SK-MEL-5 (cell line): ENCODE data around the gene FASTK. TPM values are rescaled to one million over a fixed set of nuclear protein-coding genes. Genes with fewer than 3 reads are reported as not detected.

Experiments
- DNase-seq: peaks from one replicate; pipeline ENCODE4 v3.0.0-alpha.2; 2016; ENCODE audit warnings: low read depth, low spot score
- in situ Hi-C: cut with HindIII; loops from 2 replicates; pipeline ENCODE4 v1.10.0; 2016; ENCODE audit warnings: low sequenced_read_pairs, high pct_unique_total_duplicates, low pct_unique_long_range_greater_than_20kb
- total RNA-seq: library from RNA; depleted of rRNA; stranded (reverse); fragments of >200 nt; shearing (Covaris generic); gene quantifications from 2 replicates; pipeline ENCODE4 v1.2.3, GENCODE V29; 2014

FASTK gene
- total RNA-seq, 1 experiment from 2014 or later: 113 TPM

DNA sequence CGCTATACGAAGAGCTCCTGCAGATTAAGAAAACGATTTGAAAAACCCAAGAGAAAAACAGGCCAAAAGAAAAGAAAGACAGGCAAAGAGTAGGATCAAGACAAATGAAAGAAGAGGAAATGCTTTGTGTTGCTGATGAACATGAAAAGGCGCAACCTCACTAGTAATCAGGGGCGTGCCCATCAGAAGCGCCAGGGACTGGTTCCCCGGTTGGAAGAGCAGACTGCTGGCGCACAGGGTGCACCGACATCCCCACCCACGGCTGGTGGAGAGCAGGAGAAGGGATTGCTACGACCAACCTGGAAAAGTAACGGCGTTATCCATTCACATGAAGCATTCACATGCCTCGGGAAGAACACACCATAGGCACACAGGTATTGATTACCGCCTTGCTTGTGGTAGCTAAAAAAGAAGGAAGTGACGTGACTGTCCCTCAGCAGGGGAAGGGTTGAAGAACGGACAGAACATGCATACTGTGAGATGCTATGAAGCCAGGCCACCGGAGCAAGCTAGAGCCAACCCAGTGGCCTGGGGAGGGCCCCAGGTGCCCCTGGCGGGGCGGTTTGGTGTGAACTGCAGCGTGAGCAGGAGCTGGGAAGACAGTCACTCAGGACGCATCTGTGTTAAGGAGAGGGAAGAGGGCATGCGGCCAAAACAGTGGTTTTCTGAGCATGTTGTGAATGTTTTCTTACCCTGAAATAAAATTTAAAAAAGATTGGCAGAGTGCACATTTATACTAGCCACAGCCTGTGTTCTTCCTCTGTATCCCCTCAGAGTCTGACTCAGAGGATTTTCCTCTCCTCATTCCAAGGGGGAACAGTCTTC is 24.0 kb upstream of the FASTK start:
- in situ Hi-C loops: no loop called here
- no peak for DNase-seq

DNA sequence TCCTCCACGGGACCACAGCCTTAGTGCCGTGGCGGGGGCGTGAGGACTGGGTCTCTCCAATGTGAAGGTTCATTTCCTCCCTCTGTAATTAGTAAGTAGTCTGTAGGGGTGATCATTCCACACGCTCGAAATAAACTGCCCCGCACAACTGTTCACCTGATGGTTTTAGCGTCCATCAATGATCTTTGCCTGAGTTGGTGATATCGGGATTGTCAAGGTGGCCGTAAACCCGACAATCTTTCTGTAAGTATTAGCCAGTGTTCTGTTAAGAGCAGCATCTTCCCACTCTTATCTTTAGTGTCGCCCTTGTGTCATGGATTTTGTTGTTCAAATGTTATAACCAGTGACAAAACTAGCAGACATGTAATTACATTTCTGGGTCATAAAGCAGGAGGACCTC is 23.4 kb upstream of the FASTK start:
- in situ Hi-C loops: no loop called here
- no peak for DNase-seq

DNA sequence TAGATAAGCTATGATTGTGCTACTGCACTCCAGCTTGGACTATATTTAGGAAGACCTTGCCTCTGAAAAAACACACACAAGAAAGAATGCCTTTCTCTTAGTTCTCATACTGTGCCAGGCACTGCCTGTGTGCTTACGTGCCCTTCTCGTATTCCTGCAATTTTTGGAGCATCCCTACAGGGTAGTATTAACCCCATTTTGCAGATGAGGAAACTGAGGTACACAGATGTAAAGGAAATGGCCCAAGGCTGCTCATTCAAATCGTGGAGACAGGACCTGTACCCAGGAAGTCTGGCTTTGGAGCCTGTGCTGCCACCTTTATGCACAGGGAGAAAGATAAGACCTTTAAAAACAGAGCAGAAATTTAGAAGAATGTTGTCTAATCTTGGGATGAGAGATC is 22.4 kb upstream of the FASTK start:
- in situ Hi-C loops: no loop called here
- no peak for DNase-seq

DNA sequence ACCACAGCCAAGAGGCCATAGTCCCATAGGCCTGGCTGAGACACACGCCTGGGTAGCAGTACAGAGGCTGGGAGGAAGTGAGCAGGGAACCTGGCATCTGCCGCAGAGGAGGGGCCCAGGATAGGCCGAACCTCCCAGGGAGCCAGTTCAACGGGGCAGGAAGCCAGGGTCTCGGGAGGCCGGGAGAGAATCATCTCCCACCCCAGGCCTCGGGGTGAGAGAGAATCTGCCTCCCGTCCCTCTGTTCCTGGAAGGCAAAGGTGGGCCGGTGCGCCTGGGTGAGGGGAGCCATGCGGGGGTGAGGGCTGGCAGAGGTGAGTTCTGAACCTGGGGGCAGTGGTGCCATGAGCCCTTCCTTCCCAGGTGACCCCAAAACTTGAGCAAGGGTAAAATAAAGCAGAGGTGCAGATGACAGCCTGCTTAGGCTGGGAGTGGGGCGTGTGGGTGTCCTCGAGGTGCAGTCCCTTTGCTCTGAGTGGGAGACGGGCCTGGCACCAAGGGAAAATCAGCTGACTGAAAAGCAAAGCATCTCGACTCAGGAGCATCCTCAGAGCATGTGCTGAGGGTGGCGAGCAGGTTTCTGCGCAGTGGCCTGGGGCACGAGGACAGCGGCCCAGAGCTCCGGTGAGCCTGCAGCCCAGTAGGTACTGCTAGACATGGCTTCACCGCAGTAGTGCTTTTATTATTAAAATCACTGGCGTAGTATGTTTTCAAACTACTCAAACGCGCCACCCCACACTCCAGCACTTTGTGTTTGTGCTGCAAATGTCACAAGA is 21.2 kb upstream of the FASTK start:
- in situ Hi-C loops: no loop called here
- no peak for DNase-seq

DNA sequence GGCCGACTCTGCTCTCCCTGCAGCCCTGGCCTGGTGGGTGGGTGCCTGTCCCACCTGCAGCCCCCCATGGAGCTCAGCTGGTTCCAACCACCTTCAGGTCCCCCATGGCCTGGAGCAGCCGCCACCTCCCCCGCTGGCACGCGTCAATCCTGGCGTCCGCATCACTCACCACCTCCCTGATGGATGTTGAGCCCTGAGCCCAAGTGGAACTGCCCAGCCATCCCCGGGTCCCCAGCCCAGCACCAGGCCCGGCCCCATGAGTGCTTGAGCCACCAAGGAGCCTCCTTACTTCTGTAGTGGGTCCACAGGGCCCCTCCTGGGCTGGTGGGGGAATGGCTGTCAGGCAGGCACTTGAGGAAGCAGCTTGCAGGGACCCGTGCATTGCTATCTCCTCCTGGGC is 20.3 kb upstream of the FASTK start:
- in situ Hi-C loops: no loop called here
- DNase-seq: no peak

DNA sequence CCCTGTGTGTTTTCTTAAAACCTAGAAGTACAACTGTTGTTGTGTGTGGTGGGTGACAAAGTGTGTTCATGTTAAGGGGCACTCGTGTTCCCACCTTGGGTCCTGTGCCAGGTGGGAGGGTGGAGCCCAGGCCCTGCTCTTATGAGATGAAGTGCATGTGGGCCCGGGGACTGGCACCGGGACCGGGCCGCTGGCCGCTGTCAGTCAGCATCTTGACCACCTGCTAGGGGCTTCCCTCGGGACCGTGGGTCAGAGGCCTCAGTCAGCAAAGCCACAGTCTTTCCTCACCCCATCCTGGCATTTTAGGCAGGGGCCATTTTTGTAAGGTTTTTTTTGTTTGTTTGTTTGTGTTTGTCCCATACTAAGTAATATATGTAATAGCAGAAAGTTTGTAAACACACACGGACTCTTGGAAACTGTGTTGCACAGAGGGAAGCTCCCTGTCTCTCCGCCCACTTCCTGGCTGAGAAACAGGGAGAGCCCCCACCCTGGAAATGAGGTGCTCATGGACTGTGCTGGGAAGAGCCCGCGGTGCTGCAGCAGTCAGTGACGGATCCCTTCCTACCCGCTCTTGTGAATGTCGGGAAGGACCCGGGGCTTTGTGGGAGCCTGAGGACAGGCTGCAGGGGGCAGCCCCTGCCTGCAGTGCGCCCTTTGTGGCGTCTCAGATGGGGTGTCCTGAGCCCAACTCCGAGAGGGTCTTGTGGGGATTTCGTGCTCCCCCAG is 19.0 kb upstream of the FASTK start:
- DNase-seq: no peak
- in situ Hi-C loops: no loop called here

DNA sequence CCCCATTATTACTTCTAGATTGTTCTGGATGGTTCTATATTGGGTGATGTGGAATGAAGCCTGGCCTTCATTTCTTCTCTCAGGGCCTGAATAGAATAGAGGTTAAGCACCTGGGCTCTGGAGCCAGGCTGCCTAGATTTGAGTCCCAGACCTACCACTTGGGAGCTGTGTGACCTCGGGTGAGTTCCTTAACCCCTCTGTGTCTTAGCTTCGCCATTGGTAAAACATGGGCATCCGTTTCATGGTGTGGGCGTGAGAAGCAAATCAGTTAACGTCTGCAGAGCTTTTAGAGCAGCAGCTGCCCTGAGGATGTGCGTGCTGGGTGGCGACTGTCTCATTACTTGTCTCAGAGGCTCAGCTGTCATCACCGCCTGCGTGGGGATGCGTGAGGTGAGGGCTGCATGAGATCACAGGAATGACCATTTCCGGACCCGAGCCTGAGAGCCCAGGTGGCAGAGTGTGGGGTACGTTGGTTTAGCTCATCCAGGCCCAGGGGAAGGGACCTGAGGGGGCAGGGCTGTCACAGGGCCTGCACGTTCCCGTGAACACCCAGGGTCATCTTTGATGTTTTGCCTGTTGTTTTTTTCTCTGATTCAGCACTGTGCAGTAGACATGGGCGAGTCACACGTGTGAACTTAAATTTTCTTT is 15.3 kb upstream of the FASTK start:
- in situ Hi-C loops: no loop called here
- DNase-seq: no peak

DNA sequence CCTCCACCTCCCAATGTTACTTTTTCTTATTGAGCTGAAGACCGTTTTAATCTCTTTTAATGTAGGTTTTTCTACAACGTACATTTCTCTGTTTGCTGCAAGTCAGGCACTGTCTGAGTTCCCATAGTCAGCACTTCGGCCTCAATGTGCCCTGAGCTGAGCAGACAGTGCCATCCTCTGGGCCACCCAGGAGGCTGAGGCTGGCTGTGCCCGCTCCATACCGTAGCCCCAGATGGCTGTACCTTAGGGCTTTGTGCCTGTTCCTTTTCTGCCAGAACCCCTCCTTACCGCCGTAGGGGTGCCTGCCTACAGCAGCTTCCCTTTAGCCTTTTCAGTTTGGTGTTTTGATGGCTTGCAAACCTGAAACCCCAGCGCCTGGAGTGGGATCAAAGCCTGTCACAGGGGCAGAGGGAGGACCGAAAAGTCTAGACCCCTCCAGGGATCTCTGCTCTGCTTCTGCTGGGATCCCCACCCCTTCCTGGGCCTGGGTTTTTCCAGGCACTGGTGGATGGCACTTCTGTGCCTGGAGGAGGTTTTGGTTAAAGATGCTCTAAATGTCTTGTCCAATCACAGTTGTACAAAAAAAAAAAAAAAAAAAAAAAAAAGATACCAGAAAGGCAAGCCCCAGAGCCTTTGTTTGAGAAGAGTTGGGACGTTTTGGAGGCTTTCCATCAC is 14.7 kb upstream of the FASTK start:
- DNase-seq: no peak
- in situ Hi-C loops: no loop called here

DNA sequence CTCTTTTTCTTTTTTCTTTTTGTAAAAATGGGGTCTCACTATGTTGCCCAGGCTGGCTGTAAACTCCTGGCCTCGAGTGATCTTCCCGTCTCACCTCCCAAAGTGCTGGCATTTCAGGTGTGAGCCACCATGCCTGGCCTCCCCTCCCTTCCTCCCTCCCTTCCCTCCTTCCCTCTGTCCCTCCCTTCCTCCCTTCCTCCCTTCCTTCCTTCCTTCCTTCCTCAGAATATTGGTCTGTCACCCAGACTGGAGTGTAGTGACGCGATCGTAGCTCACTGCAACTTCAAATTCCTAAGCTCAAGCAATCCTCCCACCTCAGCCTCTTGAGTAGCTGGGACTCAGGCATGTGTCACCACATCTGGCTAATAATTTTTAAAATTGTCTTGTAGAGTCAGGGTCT is 14.1 kb upstream of the FASTK start:
- DNase-seq: no peak
- in situ Hi-C loops: no loop called here

DNA sequence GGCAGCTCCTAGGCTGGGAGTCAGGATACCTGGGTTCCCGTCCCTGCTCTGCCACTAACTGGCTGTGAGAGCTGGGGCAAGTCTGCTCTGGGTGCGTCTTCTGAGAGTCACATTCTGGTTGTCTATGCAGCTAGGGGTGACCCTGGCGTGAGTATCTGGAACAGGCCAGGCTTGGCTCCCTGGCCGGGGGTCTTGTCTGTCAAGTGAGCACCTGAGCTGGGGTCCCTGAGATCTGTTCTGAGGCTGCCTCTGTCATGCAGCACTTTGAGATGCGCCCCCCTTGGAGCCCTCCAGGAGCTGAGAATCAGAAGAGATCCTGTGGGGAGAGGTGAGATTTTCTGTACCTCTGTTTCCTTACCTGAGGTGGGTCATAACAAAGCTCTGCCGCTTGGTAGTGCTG is 13.1 kb upstream of the FASTK start:
- no peak for DNase-seq
- in situ Hi-C loops: no loop called here

DNA sequence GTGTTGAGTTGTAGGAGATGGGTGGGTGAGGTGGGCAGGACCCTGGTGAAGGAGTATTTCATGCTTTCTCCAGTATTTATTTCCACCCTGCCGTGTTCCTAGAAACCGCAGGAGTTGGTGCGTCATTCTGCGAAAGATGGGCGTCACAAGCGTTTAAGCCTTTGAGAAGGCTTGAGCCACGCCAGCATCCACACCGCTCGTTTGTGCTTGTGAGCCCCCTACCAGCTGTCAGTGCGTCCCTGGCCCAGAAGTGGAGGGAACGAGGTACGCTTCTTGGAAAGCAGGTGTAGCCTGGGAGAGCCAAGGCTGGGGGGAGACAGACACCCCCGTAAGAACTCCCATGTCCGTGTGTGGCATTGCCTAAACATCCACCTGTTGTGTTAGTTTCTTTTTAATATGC is 11.4 kb upstream of the FASTK start:
- in situ Hi-C loops: no loop called here
- no peak for DNase-seq

DNA sequence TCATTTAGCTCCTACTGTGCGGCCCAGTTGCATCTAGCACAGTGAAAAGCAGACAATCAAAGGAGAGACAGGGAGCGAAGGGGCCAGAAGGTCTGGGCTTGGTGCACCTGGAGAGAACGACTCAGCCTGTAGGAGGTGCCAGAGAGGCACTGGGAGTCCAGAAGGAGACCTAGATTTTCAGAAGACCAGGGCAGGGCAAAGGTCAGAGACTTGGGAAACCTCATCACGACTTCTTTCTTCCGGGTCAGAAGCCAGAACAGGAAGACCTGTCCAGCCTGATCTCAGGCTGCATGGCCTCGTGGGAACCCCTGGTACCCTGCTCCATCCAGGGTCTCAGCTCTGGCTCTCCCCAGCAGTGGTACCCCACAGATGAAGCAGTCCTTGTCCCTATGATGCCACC is 10.8 kb upstream of the FASTK start:
- in situ Hi-C loops: no loop called here

DNA sequence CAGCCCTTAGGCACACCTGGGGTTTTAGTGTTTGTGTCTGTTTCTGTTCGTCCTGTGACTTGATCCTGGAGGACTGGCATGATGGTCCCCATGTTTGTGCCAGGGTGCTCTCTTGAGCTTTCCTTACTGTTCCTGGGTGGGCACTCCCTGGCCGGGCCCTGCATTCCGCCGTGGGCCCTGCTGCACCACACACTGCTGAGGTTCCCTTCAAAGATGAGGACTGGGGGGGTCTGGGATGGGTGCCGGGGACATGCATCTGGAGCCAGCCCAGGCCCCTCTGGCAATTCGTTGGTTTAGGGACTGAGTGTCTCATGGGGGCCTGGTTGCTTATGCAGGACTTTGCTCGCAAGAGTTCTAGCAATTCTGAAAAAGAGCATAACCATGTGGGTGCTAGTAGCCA is 10.4 kb upstream of the FASTK start:
- in situ Hi-C loops: no loop called here
- no peak for DNase-seq

More for the DNA sequence above, 10.8 kb upstream of the FASTK start:
- peak; percentile 70 for DNase-seq

DNA sequence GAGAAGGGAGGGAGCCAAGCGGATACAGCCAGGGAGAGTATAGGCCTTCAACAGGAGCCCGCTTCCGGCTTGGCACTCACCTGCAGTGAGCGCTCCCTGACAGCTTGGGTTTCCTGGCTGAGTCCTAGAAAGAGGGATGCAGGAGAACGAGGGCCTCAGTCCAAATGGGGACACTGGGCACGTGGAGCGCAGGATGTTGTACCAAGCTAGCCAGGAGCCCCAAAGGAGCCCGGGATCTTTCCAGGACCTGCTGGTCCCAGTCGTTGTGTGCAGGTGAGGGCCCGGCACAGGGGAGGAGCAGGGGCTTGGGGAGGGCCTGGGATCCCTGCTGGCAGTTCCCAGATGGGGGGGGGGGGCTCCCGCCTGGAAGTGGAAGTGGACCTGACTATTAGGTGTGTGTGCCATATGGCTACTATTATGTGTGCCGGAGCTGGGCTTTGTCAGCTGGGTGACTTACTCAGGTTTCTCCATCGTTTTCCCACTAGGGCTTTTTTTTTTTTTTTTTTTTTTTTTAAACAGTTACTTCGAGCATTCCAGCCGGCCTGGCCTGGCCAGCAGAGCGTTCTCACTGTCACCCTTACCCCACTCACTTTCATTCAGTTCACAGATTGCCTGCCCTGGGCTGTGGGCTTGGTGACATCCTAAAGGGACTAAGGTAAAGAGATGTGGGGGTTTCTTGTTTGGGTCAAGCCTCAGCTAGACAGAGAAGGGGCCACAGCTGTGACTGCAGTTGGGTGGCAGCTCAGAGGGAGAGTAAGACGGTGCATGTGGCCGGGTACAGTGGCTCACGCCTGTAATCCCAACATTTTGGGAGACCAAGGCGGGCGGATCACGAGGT is 9.5 kb upstream of the FASTK start:
- in situ Hi-C loops: no loop called here
- no peak for DNase-seq

DNA sequence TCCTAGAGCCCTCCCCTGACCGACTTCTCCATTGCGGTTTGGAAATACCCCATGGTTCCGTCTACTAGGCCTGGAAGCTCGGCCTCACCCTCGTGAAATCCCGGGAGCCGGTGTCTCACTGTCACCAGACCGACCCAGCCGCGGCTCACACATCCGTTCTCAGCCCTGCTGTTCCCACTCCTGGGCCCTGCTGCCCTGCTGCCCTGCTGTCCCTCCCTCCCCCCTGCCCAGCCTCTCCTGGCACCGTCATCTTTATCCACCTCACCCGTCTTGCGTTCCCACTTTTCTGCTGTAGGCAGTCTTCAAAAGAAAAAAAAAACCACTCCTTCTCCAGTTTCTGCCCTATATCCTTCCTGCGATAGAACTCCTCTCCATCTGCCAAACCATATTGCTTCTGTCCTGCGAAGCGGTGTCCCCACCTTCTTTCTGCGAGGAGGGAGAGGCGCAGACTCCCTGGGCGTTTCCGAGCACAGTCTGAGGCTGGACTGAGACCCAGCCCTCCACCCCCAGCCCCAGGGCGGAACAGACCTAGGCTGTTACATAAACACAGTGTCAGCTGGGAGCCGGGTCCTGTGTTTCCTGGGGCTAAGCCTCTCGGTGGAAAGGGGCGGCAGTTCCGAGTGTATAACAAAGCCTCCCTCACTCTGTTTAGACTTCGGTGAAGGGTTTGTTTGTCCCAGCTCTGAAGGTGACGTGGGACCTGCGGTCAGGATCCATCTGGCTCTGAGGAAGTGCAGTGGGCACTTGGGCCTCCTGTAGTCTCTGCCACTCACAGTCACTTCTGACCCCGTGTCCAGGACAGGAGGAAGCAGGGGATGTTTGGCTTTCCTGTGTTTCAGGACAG is 8.5 kb upstream of the FASTK start:
- DNase-seq: peak; percentile 99
- in situ Hi-C loops: no loop called here
